GM20000 (cell line): ENCODE results near the gene PCYT1B.
"Not testable (repeated sequence)": the region's sequence is repeated elsewhere in the genome, so short reads cannot be mapped to it uniquely, and the experiment has no call there.

Source experiments
- DNase-seq: peaks from one replicate; pipeline ENCODE4 v3.0.0; 2012; ENCODE audit warnings: low spot score
- TF ChIP-seq, protein P1 (sequence below): IDR thresholded peaks from 2 replicates; pipeline ENCODE4 v1.5.1; 2012; ENCODE audit warnings: mild to moderate bottlenecking, control low read depth; ENCODE audit errors: extremely low read depth, missing control alignments

Gene PCYT1B

DNA sequence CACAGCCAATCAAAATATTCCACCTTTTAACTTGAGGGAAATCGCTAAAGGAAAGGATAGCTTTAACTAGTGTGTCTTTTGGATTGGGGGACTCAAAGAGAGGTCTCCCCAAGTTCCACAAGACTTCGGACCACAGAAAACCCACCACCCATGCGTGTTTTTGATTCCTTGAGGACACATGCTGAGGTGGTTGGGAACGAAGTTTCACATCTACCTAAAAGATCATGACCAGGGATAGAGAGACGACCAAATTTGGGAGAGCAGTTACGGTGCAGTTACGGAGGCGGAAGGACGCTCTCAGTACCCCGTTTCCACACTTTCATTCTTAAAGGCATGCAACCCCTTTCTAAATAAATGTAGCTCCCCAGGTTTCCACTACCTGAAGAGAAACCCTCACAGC lies 1.1 kb downstream of the PCYT1B start:
- TF ChIP-seq, protein P1, sequence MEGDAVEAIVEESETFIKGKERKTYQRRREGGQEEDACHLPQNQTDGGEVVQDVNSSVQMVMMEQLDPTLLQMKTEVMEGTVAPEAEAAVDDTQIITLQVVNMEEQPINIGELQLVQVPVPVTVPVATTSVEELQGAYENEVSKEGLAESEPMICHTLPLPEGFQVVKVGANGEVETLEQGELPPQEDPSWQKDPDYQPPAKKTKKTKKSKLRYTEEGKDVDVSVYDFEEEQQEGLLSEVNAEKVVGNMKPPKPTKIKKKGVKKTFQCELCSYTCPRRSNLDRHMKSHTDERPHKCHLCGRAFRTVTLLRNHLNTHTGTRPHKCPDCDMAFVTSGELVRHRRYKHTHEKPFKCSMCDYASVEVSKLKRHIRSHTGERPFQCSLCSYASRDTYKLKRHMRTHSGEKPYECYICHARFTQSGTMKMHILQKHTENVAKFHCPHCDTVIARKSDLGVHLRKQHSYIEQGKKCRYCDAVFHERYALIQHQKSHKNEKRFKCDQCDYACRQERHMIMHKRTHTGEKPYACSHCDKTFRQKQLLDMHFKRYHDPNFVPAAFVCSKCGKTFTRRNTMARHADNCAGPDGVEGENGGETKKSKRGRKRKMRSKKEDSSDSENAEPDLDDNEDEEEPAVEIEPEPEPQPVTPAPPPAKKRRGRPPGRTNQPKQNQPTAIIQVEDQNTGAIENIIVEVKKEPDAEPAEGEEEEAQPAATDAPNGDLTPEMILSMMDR, result no peak
- DNase-seq, result no peak

DNA sequence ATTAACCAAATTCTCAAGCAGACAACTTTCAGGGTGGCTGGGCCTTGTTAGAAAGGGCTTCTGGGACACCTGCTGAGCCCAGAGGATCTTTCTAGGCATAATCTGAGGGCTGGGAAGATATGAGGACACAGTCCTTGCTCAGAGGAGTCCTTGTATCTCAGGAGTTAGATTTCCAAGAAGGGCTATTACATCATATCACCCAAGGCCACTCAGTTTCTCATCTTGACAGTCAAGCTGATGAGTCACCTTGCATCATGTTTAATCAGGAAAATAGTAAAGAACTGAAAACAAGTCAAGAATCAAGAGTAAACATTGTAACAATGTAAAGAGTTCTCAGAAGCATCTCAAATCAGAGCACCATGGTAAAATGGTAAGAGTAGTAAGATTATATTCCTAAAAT lies 4.0 kb downstream of the PCYT1B start:
- TF ChIP-seq, protein P1, result no peak
- DNase-seq, result no peak

DNA sequence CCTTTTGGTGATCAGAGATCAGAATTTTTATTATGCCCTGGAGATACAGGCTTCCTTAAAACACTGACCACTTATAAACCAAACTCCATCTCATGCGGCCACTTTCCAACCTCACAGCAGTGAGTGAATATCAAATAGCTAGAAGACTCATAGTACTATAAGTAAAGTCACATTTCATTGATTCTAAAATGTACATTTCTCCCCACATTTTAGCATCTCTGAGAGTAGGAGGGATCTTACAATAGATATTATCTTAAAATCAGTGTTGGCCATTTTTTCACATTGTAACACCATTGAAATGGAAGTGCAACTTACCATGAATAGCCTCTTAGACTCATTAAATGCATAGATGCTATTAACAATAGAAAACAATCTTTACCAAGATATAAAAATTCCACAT lies 17.4 kb downstream of the PCYT1B start:
- TF ChIP-seq, protein P1, result no peak
- no peak for DNase-seq

DNA sequence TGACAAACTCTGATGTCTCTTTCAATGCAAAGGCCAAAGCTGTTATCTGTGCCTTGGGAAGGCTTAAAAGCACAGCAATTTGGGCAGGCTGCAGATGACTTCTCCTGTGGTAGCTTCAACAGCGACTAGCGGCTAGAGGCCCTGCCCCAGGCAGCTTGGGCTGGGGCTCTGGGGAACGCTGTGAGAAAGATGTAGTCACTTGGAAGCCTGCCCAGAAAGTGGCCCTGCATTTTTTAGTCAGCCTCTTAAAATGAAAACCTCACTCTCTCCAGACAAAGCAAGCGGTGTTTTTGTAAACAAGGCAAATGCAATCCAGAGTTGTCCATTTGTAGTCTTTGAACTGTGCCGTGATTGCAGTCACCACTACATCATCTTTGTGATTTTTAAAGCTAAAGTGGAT lies 27.5 kb downstream of the PCYT1B start:
- DNase-seq, result no peak
- TF ChIP-seq, protein P1, result no peak

DNA sequence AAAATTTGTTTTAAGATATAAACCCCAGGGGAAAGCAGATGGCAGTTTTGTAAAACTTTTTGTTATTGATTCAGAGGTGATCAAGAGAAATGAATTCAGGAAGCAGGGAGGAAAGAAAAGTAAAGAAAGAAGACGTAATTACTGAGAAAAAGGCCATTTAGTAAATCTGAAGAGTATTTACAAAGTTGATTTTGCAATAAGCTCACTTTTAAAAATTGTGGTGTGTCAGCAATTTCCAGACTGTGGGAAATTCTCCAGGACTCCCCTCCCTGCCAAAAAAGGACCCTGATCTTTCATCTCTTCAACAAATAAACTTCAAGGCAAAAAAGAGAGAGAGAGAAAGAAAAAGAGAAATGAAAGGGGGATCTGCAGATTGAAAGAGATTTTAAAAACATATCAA lies 36.6 kb downstream of the PCYT1B start:
- TF ChIP-seq, protein P1, result no peak
- DNase-seq, result no peak

DNA sequence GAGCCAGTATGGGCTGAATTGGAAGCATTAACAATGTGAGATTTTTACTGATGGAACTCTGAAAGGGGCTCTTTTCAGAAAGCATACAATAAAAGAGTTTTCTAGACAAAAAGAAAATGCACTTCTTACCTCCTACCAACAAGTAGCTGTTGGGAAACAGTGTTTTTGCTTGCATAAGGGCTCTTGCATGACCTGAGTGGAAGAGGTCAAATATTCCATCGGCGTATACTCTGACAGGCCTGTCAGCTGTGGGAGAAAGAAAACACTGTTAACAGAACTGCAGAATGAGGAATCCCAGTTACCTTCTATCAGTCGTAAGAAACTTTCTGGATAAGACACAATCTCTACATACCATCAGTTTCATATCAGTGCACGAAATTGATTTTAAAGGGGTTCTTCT lies 39.5 kb downstream of the PCYT1B start:
- DNase-seq, result no peak
- TF ChIP-seq, protein P1, result no peak

DNA sequence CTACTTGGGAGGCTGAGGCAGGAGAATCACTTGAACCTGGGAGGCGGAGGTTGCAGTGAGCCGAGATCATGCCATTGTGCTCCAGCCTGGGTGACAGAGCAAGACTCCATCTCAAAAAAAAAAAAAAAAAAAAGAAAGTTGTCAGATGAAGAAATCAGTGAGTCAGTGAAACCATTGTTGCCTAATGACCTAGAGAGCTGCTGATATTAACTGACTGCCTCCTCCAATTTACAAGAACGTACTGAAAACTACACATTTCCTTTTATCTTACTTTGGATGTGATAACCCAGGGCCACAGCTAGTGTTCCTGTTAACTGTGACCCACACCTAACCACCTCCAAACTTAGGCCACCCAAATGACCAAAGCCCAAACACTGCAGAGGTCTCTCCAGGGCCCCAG lies 41.2 kb downstream of the PCYT1B start:
- not testable (repeated sequence) for DNase-seq

DNA sequence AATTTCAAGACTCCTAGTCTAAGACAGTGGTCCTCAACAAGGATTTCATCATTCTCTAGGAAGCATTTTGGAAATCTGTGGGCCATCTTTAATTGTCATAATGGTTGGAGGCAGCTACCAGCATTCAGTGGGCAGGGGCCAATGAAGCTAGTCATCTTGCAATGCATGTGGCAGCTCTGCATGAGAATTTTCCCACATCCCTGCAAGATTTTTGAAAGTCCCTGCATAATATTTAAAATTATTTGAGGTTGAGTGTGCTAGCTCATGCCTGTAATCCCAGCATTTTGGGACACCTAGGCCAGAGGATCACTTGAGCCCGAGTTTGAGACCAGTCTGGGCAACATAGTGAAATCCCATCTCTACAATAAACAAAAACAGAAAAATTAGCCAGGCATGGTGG lies 44.0 kb downstream of the PCYT1B start:
- no peak for DNase-seq
- TF ChIP-seq, protein P1, result no peak
